Measurements from ENCODE around the gene ITPRID1.
"Not testable (repeated sequence)": the region's sequence is repeated elsewhere in the genome, so short reads cannot be mapped to it uniquely, and the experiment has no call there.

ITPRID1 gene

GRCh38 chr7:31513790-31514189 lies at the start of gene ITPRID1:
Gene ITPRID1 (plus strand): TSS chr7:31514090. CDS start chr7:31553025, 38,935 bp downstream.
- no peak for DNase-seq

- DNase-seq = no peak
Observed at GRCh38 chr7:31464601-31465000, 49.3 kb upstream of the ITPRID1 start.

GRCh38 chr7:31465285-31465684 lies 48.6 kb upstream of the ITPRID1 start:
- no peak for DNase-seq

- no peak for DNase-seq
Observed at GRCh38 chr7:31466036-31466435, 47.9 kb upstream of the ITPRID1 start.

- not testable (repeated sequence) for DNase-seq
Observed at GRCh38 chr7:31470883-31471282, 43.0 kb upstream of the ITPRID1 start.

GRCh38 chr7:31475368-31475767 lies 38.5 kb upstream of the ITPRID1 start:
- DNase-seq = no peak

- DNase-seq = no peak
Observed at GRCh38 chr7:31476073-31476745, 37.7 kb upstream of the ITPRID1 start.

- DNase-seq = no peak
Observed at GRCh38 chr7:31476941-31477677, 36.8 kb upstream of the ITPRID1 start.

GRCh38 chr7:31478018-31478417 lies 35.9 kb upstream of the ITPRID1 start:
- DNase-seq = no peak

GRCh38 chr7:31478721-31479120 lies 35.2 kb upstream of the ITPRID1 start:
- DNase-seq = no peak

GRCh38 chr7:31487071-31487470 lies 26.8 kb upstream of the ITPRID1 start:
- no peak for DNase-seq

GRCh38 chr7:31487476-31487875 lies 26.4 kb upstream of the ITPRID1 start:
- DNase-seq = no peak

GRCh38 chr7:31488562-31489203 lies 25.2 kb upstream of the ITPRID1 start:
- DNase-seq = no peak

GRCh38 chr7:31490796-31491314 lies 23.0 kb upstream of the ITPRID1 start:
- no peak for DNase-seq

GRCh38 chr7:31492086-31492485 lies 21.8 kb upstream of the ITPRID1 start:
- DNase-seq = no peak

GRCh38 chr7:31493714-31494181 lies 20.1 kb upstream of the ITPRID1 start:
- DNase-seq = no peak

GRCh38 chr7:31494421-31494820 lies 19.5 kb upstream of the ITPRID1 start:
- no peak for DNase-seq

- DNase-seq = no peak
Observed at GRCh38 chr7:31495653-31496052, 18.2 kb upstream of the ITPRID1 start.

GRCh38 chr7:31497516-31497915 lies 16.4 kb upstream of the ITPRID1 start:
- DNase-seq = no peak

GRCh38 chr7:31500656-31501055 lies 13.2 kb upstream of the ITPRID1 start:
- DNase-seq = no peak

- no peak for DNase-seq
Observed at GRCh38 chr7:31508823-31509222, 5.1 kb upstream of the ITPRID1 start.

GRCh38 chr7:31512166-31512565 lies 1.7 kb upstream of the ITPRID1 start:
- DNase-seq = no peak

GRCh38 chr7:31516680-31517502 lies 3.0 kb downstream of the ITPRID1 start:
- no peak for DNase-seq

Data from stimulated activated CD4-positive, alpha-beta T cell treated with anti-CD3 and anti-CD28 coated beads, Interleukin-4, amount 100 ng/mL, for 24 hours (primary cell).